Esophagus (tissue), 2 donors: ENCODE results near the gene RAB31. TPM values are rescaled to one million over a fixed set of nuclear protein-coding genes. Genes with fewer than 3 reads are reported as not detected.

Source experiments
- H3K27ac ChIP-seq, 2 donors: one replicate each; pipeline ENCODE4 v1.5.1; 2013; ENCODE audit warnings: low read depth in 2 of 2, mild to moderate bottlenecking in 2 of 2, inconsistent platforms in 1 of 2, low read length in 1 of 2, moderate library complexity in 1 of 2
- H3K27me3 ChIP-seq, 2 donors: one replicate each; pipeline ENCODE4 v1.6.1; 2013; ENCODE audit warnings: low read length in 2 of 2, control low read depth in 1 of 2, mild to moderate bottlenecking in 1 of 2; ENCODE audit not compliant: insufficient read depth in 2 of 2, control insufficient read depth in 1 of 2
- H3K36me3 ChIP-seq, 2 donors: one replicate each; pipeline ENCODE4 v1.6.1; 2013; ENCODE audit warnings: low read length in 1 of 2; ENCODE audit not compliant: control insufficient read depth in 2 of 2, insufficient read depth in 2 of 2
- H3K4me1 ChIP-seq, 2 donors: one replicate each; pipeline ENCODE4 v1.6.1; 2013; ENCODE audit warnings: low read length in 1 of 2; ENCODE audit not compliant: control insufficient read depth in 2 of 2, insufficient read depth in 2 of 2
- H3K4me3 ChIP-seq, 2 donors: one replicate each; pipeline ENCODE4 v1.5.1; 2013; ENCODE audit warnings: low read length in 2 of 2, mild to moderate bottlenecking in 2 of 2, low read depth in 1 of 2, moderate library complexity in 1 of 2
- H3K9me3 ChIP-seq, 2 donors: one replicate each; pipeline ENCODE4 v1.6.1; 2013; ENCODE audit warnings: mild to moderate bottlenecking in 2 of 2, low read depth in 1 of 2, low read length in 1 of 2, moderate library complexity in 1 of 2; ENCODE audit not compliant: control insufficient read depth in 2 of 2, insufficient read depth in 1 of 2
- WGBS, 2 donors: extraction: QIAGEN DNeasy Blood & Tissue Kit; methylation state at CpG; one replicate each; pipeline ENCODE4 v1.1.7; 2013; 5-methylcytosine and 5-hydroxymethylcytosine counted together
- polyA plus RNA-seq, 2 donors: library from polyadenylated mRNA; stranded (reverse); fragments of 200-250 nt; gene quantifications; one replicate each; pipeline ENCODE4 v1.2.3, GENCODE V29; 2013
- donor health status: healthy with polysubstance abuse.
- donor health status: Bipolar disorder and iron deficiency.

Gene RAB31, protein sequence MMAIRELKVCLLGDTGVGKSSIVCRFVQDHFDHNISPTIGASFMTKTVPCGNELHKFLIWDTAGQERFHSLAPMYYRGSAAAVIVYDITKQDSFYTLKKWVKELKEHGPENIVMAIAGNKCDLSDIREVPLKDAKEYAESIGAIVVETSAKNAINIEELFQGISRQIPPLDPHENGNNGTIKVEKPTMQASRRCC
- polyA plus RNA-seq, result 10 to 100 TPM; 10.7 to 17.5 TPM

DNA sequence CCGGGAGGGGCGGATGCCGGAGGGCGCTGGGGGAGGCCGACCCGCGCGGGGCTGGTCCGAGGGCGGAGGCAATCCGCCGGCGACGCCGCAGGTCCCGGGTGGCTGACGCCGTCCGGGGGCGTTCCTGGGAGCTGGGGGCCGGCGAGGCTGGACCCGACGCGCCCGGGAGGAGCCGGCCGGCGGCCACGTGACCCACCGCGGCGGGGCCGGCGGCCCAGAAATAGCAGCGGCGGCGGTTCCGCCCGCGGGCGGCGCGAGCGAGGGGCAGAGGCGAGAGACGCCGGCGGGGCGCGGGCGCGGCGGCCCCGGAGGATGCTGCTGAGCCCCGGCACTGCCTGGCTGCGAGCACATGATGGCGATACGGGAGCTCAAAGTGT is at the start of gene RAB31:
TSS of gene RAB31 (plus strand) at position 245 of the 377 bp plus-strand sequence. CDS start at position 350, 105 bp downstream.
- Histone ChIP-seq H3K4me3 (peak within 1 kb of the TSS; percentile 69 to 84), H3K27ac (peak within 1 kb of the TSS; percentile 86 to 94), H3K9me3 (no peaks in the 10 kb centered on the region), H3K27me3 (no peaks in the 10 kb centered on the region), H3K36me3 (peaks cover 0 to 2% of the 10 kb centered on the region in 2 donors), H3K4me1 (peaks cover 4 to 8% of the 10 kb centered on the region in 2 donors)
- 0 to 1% methylated on average over 30 to 59 of the region's 59 CpGs for WGBS, 2 donors

GRCh38 chr18:9659499-9660375 is 48.4 kb upstream of the RAB31 start:
- 94% methylated on average over 24 of the region's 24 CpGs for WGBS, 2 donors
- Histone ChIP-seq H3K9me3 (no peaks in the 10 kb centered on the region), H3K4me3 (no peak overlapping the region), H3K36me3 (no peaks in the 10 kb centered on the region), H3K27me3 (no peaks in the 10 kb centered on the region), H3K27ac (peak overlapping the region; percentile 6 to 53), H3K4me1 (peaks cover 0 to 7% of the 10 kb centered on the region in 2 donors)

GRCh38 chr18:9661564-9661963 is 46.5 kb upstream of the RAB31 start:
- Histone ChIP-seq H3K27me3 (no peaks in the 10 kb centered on the region), H3K27ac (no peak overlapping the region), H3K36me3 (no peaks in the 10 kb centered on the region), H3K4me3 (no peak overlapping the region), H3K4me1 (peaks cover 0 to 7% of the 10 kb centered on the region in 2 donors), H3K9me3 (no peaks in the 10 kb centered on the region)
- WGBS, 2 donors, result 91 to 100% methylated on average over 1 of the region's 1 CpG

- Histone ChIP-seq H3K9me3 (no peaks in the 10 kb centered on the region), H3K36me3 (no peaks in the 10 kb centered on the region), H3K27ac (peak overlapping the region; percentile 63 to 67), H3K4me3 (no peak overlapping the region), H3K4me1 (peaks cover 0 to 7% of the 10 kb centered on the region in 2 donors), H3K27me3 (no peaks in the 10 kb centered on the region)
- 85 to 86% methylated on average over 8 of the region's 8 CpGs for WGBS, 2 donors
These were observed 44.7 kb upstream of the RAB31 start for GRCh38 chr18:9663377-9663776.

DNA sequence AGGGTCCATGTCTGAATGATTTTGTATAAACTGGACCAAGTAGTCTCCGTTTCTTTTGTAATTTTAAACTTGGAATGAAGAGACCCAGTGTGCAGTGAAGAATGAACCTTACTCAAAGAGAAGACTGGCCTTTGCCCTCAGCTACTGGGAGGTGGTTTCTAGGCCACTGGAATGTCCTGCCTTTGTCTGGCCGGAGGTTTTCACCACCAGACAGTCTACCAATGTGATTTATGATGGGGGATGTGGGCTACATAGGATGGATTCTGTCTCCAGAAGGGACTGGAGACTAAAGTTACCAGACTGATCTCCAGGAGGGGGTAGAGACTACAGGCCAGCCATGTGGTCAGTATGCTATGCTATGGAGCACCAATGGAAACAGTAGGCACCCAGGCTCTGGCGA is 42.8 kb upstream of the RAB31 start:
- 77 to 88% methylated on average over 3 of the region's 3 CpGs for WGBS, 2 donors
- Histone ChIP-seq H3K27ac (no peak overlapping the region), H3K27me3 (no peaks in the 10 kb centered on the region), H3K4me3 (no peak overlapping the region), H3K4me1 (peaks cover 0 to 3% of the 10 kb centered on the region in 2 donors), H3K36me3 (no peaks in the 10 kb centered on the region), H3K9me3 (no peaks in the 10 kb centered on the region)

- Histone ChIP-seq H3K4me3 (no peak overlapping the region), H3K36me3 (no peaks in the 10 kb centered on the region), H3K27me3 (no peaks in the 10 kb centered on the region), H3K9me3 (no peaks in the 10 kb centered on the region), H3K4me1 (peaks cover 0 to 8% of the 10 kb centered on the region in 2 donors), H3K27ac (no peak overlapping the region)
- 92 to 94% methylated on average over 3 of the region's 3 CpGs for WGBS, 2 donors
These were observed 41.6 kb upstream of the RAB31 start for GRCh38 chr18:9666548-9666947.

- Histone ChIP-seq H3K4me1 (peaks cover 0 to 4% of the 10 kb centered on the region in 2 donors), H3K27ac (no peak overlapping the region), H3K4me3 (no peak overlapping the region), H3K9me3 (no peaks in the 10 kb centered on the region), H3K36me3 (no peaks in the 10 kb centered on the region), H3K27me3 (no peaks in the 10 kb centered on the region)
- 96% methylated on average over 3 of the region's 3 CpGs for WGBS, 2 donors
These were observed 39.1 kb upstream of the RAB31 start for GRCh38 chr18:9669016-9669415.

DNA sequence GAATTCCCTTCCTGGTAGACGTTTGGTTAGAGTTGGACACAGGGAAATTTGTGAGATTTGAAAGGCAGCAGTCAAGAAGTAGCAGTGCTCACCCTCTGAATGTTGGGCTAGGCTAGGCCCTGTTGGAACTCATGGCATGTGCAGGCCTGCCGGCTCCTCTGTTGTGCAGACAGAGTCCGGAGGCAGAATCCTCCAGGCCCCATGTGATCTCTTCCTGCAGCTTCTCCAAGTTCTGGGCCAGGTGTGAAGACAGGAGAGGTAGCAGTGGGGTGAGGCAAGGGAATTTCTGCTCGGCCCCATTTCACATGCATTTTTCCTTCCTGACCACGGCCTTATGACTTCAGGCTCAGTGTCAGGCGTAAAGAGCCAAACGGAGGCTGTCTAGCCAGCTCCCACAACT is 36.9 kb upstream of the RAB31 start:
- Histone ChIP-seq H3K9me3 (no peaks in the 10 kb centered on the region), H3K27ac (peak overlapping the region; percentile 52 to 88), H3K27me3 (no peaks in the 10 kb centered on the region), H3K36me3 (no peaks in the 10 kb centered on the region), H3K4me1 (peaks cover 0 to 4% of the 10 kb centered on the region in 2 donors), H3K4me3 (no peak overlapping the region)
- WGBS, 2 donors, result 64 to 74% methylated on average over 7 of the region's 7 CpGs

GRCh38 chr18:9673296-9674251 is 34.5 kb upstream of the RAB31 start:
- Histone ChIP-seq H3K4me3 (no peak overlapping the region), H3K4me1 (peaks cover 0 to 4% of the 10 kb centered on the region in 2 donors), H3K27me3 (no peaks in the 10 kb centered on the region), H3K27ac (peak overlapping the region; percentile 70 to 91), H3K36me3 (no peaks in the 10 kb centered on the region), H3K9me3 (no peaks in the 10 kb centered on the region)
- WGBS, 2 donors, result 33% methylated on average over 8 of the region's 8 CpGs
